ENCODE data around the gene THYN1. TPM values are rescaled to one million over a fixed set of nuclear protein-coding genes. Genes with fewer than 3 reads are reported as not detected.

Gene THYN1
- polyA plus RNA-seq, 1 donor (not counting 4 experiments of a cell fraction or from before 2014, with no cell fraction given) = 45.8 TPM

GRCh38 chr11:134250675-134251074 is 2.5 kb downstream of the THYN1 start:
- TF ChIP-seq EZH2 (IDR thresholded peaks at IDR 0.05; ENCODE audit: low read length) = no peak
- TF ChIP-seq, protein P1, sequence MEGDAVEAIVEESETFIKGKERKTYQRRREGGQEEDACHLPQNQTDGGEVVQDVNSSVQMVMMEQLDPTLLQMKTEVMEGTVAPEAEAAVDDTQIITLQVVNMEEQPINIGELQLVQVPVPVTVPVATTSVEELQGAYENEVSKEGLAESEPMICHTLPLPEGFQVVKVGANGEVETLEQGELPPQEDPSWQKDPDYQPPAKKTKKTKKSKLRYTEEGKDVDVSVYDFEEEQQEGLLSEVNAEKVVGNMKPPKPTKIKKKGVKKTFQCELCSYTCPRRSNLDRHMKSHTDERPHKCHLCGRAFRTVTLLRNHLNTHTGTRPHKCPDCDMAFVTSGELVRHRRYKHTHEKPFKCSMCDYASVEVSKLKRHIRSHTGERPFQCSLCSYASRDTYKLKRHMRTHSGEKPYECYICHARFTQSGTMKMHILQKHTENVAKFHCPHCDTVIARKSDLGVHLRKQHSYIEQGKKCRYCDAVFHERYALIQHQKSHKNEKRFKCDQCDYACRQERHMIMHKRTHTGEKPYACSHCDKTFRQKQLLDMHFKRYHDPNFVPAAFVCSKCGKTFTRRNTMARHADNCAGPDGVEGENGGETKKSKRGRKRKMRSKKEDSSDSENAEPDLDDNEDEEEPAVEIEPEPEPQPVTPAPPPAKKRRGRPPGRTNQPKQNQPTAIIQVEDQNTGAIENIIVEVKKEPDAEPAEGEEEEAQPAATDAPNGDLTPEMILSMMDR (optimal IDR thresholded peaks at IDR 0.05 in 1 of 3, IDR thresholded peaks at IDR 0.05 in 1 of 3, conservative IDR thresholded peaks at IDR 0.05 in 1 of 3; ENCODE audit: extremely low read depth in 1 of 3, insufficient read depth in 2 of 3, low read length in 3 of 3) = no peak
- Histone ChIP-seq H2AFZ (ENCODE audit: control insufficient read depth, low read length) (no peak overlapping the region), H3K27me3 (ENCODE audit: control insufficient read depth, extremely low read depth, insufficient read depth, low read length) (no peaks in the 10 kb centered on the region), H3K4me1 (ENCODE audit: control insufficient read depth, extremely low read depth, insufficient read depth, low read length) (peaks cover 7% of the 10 kb centered on the region), H3K4me2 (ENCODE audit: control insufficient read depth, extremely low read depth, insufficient read depth, low read depth, low read length) (no peak overlapping the region), H3K36me3 (ENCODE audit: control insufficient read depth in 2 of 2, extremely low read depth in 1 of 2, insufficient read depth in 2 of 2, low read length in 2 of 2) (peaks cover 15 to 20% of the 10 kb centered on the region in 2 experiments), H3K27ac (ENCODE audit: control insufficient read depth, insufficient read depth, low read length) (no peak overlapping the region), H4K20me1 (ENCODE audit: control insufficient read depth, extremely low read depth, insufficient read depth, low read length) (no peaks in the 10 kb centered on the region), H3K9ac (ENCODE audit: control insufficient read depth, extremely low read depth, insufficient read depth, low read length) (no peak overlapping the region), H3K4me3 (ENCODE audit: control insufficient read depth in 2 of 3, extremely low read depth in 1 of 3, insufficient read depth in 2 of 3, low read depth in 1 of 3, low read length in 3 of 3) (no peak overlapping the region), H3K79me2 (ENCODE audit: control insufficient read depth, insufficient read depth, low read length) (peaks cover 14% of the 10 kb centered on the region), H3K9me3 (ENCODE audit: control insufficient read depth, low read depth, low read length) (no peaks in the 10 kb centered on the region), H3K9me1 (ENCODE audit: control insufficient read depth, extremely low read depth, insufficient read depth, low read length) (no peaks in the 10 kb centered on the region)
- FAIRE-seq (no peak), DNase-seq (ENCODE audit: low read depth, low spot score) (no peak)
- dilution Hi-C loops (cut with MboI; ENCODE audit: extremely low pct_ligation_motif_present, low sequenced_read_pairs) = no loop called here

GRCh38 chr11:134250246-134250645 is 2.9 kb downstream of the THYN1 start:
- Histone ChIP-seq H3K4me1 (ENCODE audit: control insufficient read depth, extremely low read depth, insufficient read depth, low read length) (peaks cover 7% of the 10 kb centered on the region), H4K20me1 (ENCODE audit: control insufficient read depth, extremely low read depth, insufficient read depth, low read length) (no peaks in the 10 kb centered on the region), H2AFZ (ENCODE audit: control insufficient read depth, low read length) (no peak overlapping the region), H3K4me3 (ENCODE audit: control insufficient read depth in 2 of 3, extremely low read depth in 1 of 3, insufficient read depth in 2 of 3, low read depth in 1 of 3, low read length in 3 of 3) (no peak overlapping the region), H3K27ac (ENCODE audit: control insufficient read depth, insufficient read depth, low read length) (no peak overlapping the region), H3K36me3 (ENCODE audit: control insufficient read depth in 2 of 2, extremely low read depth in 1 of 2, insufficient read depth in 2 of 2, low read length in 2 of 2) (peaks cover 16 to 22% of the 10 kb centered on the region in 2 experiments), H3K79me2 (ENCODE audit: control insufficient read depth, insufficient read depth, low read length) (peaks cover 13% of the 10 kb centered on the region), H3K27me3 (ENCODE audit: control insufficient read depth, extremely low read depth, insufficient read depth, low read length) (no peaks in the 10 kb centered on the region), H3K9ac (ENCODE audit: control insufficient read depth, extremely low read depth, insufficient read depth, low read length) (no peak overlapping the region), H3K9me3 (ENCODE audit: control insufficient read depth, low read depth, low read length) (no peaks in the 10 kb centered on the region), H3K9me1 (ENCODE audit: control insufficient read depth, extremely low read depth, insufficient read depth, low read length) (no peaks in the 10 kb centered on the region), H3K4me2 (ENCODE audit: control insufficient read depth, extremely low read depth, insufficient read depth, low read depth, low read length) (no peak overlapping the region)
- FAIRE-seq (no peak), DNase-seq (ENCODE audit: low read depth, low spot score) (no peak)
- dilution Hi-C loops (cut with MboI; ENCODE audit: extremely low pct_ligation_motif_present, low sequenced_read_pairs) = no loop called here
- TF ChIP-seq EZH2 (IDR thresholded peaks at IDR 0.05; ENCODE audit: low read length) = no peak
- TF ChIP-seq, protein P1 (optimal IDR thresholded peaks at IDR 0.05 in 1 of 3, IDR thresholded peaks at IDR 0.05 in 1 of 3, conservative IDR thresholded peaks at IDR 0.05 in 1 of 3; ENCODE audit: extremely low read depth in 1 of 3, insufficient read depth in 2 of 3, low read length in 3 of 3) = no peak

All from keratinocyte (primary cell).